GM18868 (cell line): ENCODE results near the gene DNAAF2.
"Not testable (repeated sequence)": the region's sequence is repeated elsewhere in the genome, so short reads cannot be mapped to it uniquely, and the experiment has no call there.

Experiments used
- ATAC-seq: cut with Tn5 transposase; IDR thresholded peaks from one replicate; pipeline ENCODE4 v1.9.1; 2021; ENCODE audit warnings: mild to moderate bottlenecking, moderate library complexity; ENCODE audit not compliant: unreplicated experiment

The DNAAF2 gene

GRCh38 chr14:49584981-49585640 lies 49.9 kb downstream of the DNAAF2 start:
- not testable (repeated sequence) for ATAC-seq

- ATAC-seq, result no peak
These were observed 51.0 kb downstream of the DNAAF2 start for GRCh38 chr14:49584058-49584457.

GRCh38 chr14:49583629-49584028 lies 51.4 kb downstream of the DNAAF2 start:
- ATAC-seq, result no peak

- ATAC-seq, result no peak
These were observed 52.7 kb downstream of the DNAAF2 start for GRCh38 chr14:49582113-49582977.

- no peak for ATAC-seq
These were observed 53.6 kb downstream of the DNAAF2 start for GRCh38 chr14:49581209-49582112.

GRCh38 chr14:49579841-49580240 lies 55.2 kb downstream of the DNAAF2 start:
- ATAC-seq, result no peak

- ATAC-seq, result no peak
These were observed 56.9 kb downstream of the DNAAF2 start for GRCh38 chr14:49578141-49578540.
